ENCODE measurements around the gene FLT4.

- TF ChIP-seq, protein P1, sequence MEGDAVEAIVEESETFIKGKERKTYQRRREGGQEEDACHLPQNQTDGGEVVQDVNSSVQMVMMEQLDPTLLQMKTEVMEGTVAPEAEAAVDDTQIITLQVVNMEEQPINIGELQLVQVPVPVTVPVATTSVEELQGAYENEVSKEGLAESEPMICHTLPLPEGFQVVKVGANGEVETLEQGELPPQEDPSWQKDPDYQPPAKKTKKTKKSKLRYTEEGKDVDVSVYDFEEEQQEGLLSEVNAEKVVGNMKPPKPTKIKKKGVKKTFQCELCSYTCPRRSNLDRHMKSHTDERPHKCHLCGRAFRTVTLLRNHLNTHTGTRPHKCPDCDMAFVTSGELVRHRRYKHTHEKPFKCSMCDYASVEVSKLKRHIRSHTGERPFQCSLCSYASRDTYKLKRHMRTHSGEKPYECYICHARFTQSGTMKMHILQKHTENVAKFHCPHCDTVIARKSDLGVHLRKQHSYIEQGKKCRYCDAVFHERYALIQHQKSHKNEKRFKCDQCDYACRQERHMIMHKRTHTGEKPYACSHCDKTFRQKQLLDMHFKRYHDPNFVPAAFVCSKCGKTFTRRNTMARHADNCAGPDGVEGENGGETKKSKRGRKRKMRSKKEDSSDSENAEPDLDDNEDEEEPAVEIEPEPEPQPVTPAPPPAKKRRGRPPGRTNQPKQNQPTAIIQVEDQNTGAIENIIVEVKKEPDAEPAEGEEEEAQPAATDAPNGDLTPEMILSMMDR (optimal IDR thresholded peaks at IDR 0.05 in 1 of 3, IDR thresholded peaks at IDR 0.05 in 1 of 3, conservative IDR thresholded peaks at IDR 0.05 in 1 of 3; ENCODE audit: extremely low read depth in 1 of 3, insufficient read depth in 2 of 3, low read length in 3 of 3): no peak
- no peak for TF ChIP-seq EZH2 (IDR thresholded peaks at IDR 0.05; ENCODE audit: low read length)
These were observed 19.6 kb upstream of the FLT4 start for GRCh38 chr5:180668835-180669596.
